HAP-1 (cell line): ENCODE data around the gene MCM3AP.

ENCODE experiments used
- DNase-seq, 2 experiments: peaks; one replicate each; pipeline ENCODE4 v3.0.0-alpha.2; 2016 to 2020; ENCODE audit warnings: low spot score in 2 of 2
- H3K27me3 ChIP-seq: fragments of 250-450 bp; sonication (Bioruptor Pico); 2 replicates; pipeline ENCODE4 v1.5.1; 2020; ENCODE audit warnings: low read depth, mild to moderate bottlenecking, moderate library complexity
- H3K36me3 ChIP-seq: fragments of 250-450 bp; sonication (Bioruptor Pico); replicated peaks from 2 replicates; pipeline ENCODE4 v1.5.1; 2020; ENCODE audit warnings: mild to moderate bottlenecking
- H3K4me1 ChIP-seq: fragments of 250-450 bp; sonication (Bioruptor Pico); 2 replicates; pipeline ENCODE4 v1.5.1; 2020; ENCODE audit warnings: mild to moderate bottlenecking
- H3K4me3 ChIP-seq: fragments of 250-450 bp; sonication (Bioruptor Pico); 2 replicates; pipeline ENCODE4 v1.5.1; 2020; ENCODE audit warnings: mild to moderate bottlenecking, moderate library complexity
- H3K9me3 ChIP-seq: fragments of 250-450 bp; sonication (Bioruptor Pico); 2 replicates; pipeline ENCODE4 v1.5.1; 2020; ENCODE audit warnings: mild to moderate bottlenecking, moderate library complexity
- in situ Hi-C: fragments of 300-500 bp; cut with MboI; formaldehyde crosslinking; loops from 3 replicates; pipeline ENCODE4 v1.14.3; 2020; ENCODE audit warnings: low sequenced_read_pairs, inconsistent platforms, mixed read lengths

The MCM3AP gene

DNA sequence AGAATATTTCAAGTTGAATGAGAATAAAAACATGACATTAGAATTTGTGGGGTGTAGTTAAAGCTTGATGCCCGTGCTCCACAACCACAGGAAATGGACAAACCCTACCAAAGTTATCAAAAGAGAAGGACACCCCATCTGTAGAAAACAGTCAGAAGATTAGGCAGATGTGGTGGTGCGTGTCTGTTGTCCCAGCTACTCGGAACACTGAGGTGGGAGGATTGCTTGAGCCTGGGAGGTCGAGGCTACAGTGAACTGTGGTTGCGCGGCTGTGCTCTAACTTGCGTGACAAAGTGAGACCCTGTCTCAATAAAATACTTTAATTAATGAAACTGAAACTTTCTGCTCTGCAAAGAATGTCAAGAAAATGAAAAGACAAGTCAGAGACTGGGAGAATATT, 99.7 kb downstream of the MCM3AP start:
- no peaks in the 10 kb centered on the region for H3K27me3 ChIP-seq
- H3K9me3 ChIP-seq: no peaks in the 10 kb centered on the region
- in situ Hi-C loops: no loop called here
- H3K4me3 ChIP-seq: no peak overlapping the region
- no peak for DNase-seq
- H3K36me3 ChIP-seq: peaks cover 5% of the 10 kb centered on the region; the same call in 1 of the 2 replicates
- H3K4me1 ChIP-seq: peaks cover 10% of the 10 kb centered on the region
